ENCODE measurements around the gene SLC9A3.

DNA sequence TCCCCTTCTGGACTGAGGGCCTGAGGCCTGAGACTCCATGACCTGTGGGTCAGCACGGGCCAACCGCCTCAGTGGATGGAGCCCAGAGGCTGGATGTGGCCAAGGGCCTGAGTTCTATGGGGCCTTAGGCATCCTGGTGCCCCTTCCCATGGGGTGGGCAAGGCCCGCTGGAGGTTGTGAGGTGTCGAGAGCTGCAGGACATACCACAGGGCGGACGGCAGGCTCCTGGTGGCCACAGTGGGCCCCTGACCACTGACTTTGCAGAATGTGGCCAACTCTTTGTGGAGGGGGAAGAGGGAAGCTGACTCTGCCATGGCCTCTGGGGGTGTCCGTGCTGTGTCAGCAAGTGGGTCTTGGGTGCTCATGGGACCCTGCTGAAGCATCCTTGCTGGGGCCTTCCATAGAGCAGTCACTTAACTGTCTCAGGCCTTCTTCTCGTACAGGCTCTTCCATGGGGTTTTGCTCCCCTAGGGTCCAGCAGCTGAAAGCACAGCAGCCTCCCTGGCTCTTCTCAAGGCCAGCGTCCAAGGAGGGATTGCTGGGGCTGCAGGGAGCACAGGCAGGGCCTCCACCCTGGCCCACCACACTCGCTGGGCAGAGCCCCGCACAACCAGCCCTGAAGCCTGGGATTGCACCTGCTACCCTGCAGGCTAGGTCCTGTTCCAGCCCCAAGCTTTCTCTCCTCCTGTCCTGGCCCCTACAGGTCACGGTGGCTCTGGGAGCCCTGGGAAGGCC, 21.6 kb upstream of the SLC9A3 start:
- TF ChIP-seq, protein P1, sequence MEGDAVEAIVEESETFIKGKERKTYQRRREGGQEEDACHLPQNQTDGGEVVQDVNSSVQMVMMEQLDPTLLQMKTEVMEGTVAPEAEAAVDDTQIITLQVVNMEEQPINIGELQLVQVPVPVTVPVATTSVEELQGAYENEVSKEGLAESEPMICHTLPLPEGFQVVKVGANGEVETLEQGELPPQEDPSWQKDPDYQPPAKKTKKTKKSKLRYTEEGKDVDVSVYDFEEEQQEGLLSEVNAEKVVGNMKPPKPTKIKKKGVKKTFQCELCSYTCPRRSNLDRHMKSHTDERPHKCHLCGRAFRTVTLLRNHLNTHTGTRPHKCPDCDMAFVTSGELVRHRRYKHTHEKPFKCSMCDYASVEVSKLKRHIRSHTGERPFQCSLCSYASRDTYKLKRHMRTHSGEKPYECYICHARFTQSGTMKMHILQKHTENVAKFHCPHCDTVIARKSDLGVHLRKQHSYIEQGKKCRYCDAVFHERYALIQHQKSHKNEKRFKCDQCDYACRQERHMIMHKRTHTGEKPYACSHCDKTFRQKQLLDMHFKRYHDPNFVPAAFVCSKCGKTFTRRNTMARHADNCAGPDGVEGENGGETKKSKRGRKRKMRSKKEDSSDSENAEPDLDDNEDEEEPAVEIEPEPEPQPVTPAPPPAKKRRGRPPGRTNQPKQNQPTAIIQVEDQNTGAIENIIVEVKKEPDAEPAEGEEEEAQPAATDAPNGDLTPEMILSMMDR (IDR thresholded peaks at IDR 0.05): no peak
- TF ChIP-seq POLR2AphosphoS5 (IDR thresholded peaks at IDR 0.05): no peak
